Liver (tissue), 9 donors: Measurements from ENCODE around the gene CDH6. TPM values are rescaled to one million over a fixed set of nuclear protein-coding genes. Genes with fewer than 3 reads are reported as not detected.

Experiments
- DNase-seq: peaks from one replicate; pipeline ENCODE4 v3.0.0-alpha.2; 2017; ENCODE audit warnings: low spot score
- H3K27ac ChIP-seq, 2 donors: one replicate each; pipeline ENCODE4 v1.7.0; 2013; ENCODE audit warnings: inconsistent platforms in 2 of 2, low read length in 2 of 2, control low read depth in 1 of 2, low read depth in 1 of 2, mild to moderate bottlenecking in 1 of 2
- H3K27me3 ChIP-seq, 4 donors: one replicate each; pipeline versions ENCODE4 v1.6.1 to v1.7.0; 2013; ENCODE audit warnings: low read length in 3 of 4, inconsistent platforms in 1 of 4, mild to moderate bottlenecking in 1 of 4, moderate library complexity in 1 of 4; ENCODE audit not compliant: control insufficient read depth in 4 of 4, insufficient read depth in 4 of 4
- H3K36me3 ChIP-seq, 4 donors: one replicate each; pipeline versions ENCODE4 v1.6.1 to v1.7.0; 2013; ENCODE audit warnings: low read length in 3 of 4, mild to moderate bottlenecking in 3 of 4, low read depth in 1 of 4, moderate library complexity in 1 of 4; ENCODE audit not compliant: control insufficient read depth in 4 of 4, insufficient read depth in 3 of 4
- H3K4me1 ChIP-seq, 4 donors: one replicate each; pipeline versions ENCODE4 v1.6.1 to v1.7.0; 2013; ENCODE audit warnings: low read length in 3 of 4, mild to moderate bottlenecking in 3 of 4, moderate library complexity in 1 of 4; ENCODE audit not compliant: control insufficient read depth in 4 of 4, insufficient read depth in 4 of 4
- H3K4me3 ChIP-seq, 3 donors: one replicate each; pipeline versions ENCODE4 v1.6.1 to v1.7.0; 2013; ENCODE audit warnings: low read length in 3 of 3, control low read depth in 1 of 3, low read depth in 1 of 3, mild to moderate bottlenecking in 1 of 3
- H3K9ac ChIP-seq, 2 donors: one replicate each; pipeline ENCODE4 v1.7.0; 2013; ENCODE audit warnings: low read length in 2 of 2, mild to moderate bottlenecking in 2 of 2, moderate library complexity in 2 of 2, control low read depth in 1 of 2, low read depth in 1 of 2
- H3K9me3 ChIP-seq, 4 donors: one replicate each; pipeline versions ENCODE4 v1.6.1 to v1.7.0; 2013; ENCODE audit warnings: low read length in 3 of 4; ENCODE audit not compliant: control insufficient read depth in 4 of 4
- ATF3 ChIP-seq: IDR thresholded peaks from 2 replicates; pipeline ENCODE4 v1.6.1; 2016; ENCODE audit warnings: antibody characterized with exemption
- CTCF ChIP-seq: fragments of 150-350 bp; IDR thresholded peaks from 2 replicates; pipeline ENCODE4 v1.5.1; 2017; ENCODE audit warnings: improper control_type of control experiment, low read depth, low read length; ENCODE audit not compliant: missing input control
- EGR1 ChIP-seq, 2 donors: IDR thresholded peaks; 2 replicates each; pipeline ENCODE4 v1.6.1; 2016 to 2018; ENCODE audit warnings: antibody characterized with exemption in 2 of 2, low read depth in 2 of 2
- FOXA1 ChIP-seq: IDR thresholded peaks from 2 replicates; pipeline ENCODE4 v1.6.1; 2016; ENCODE audit warnings: antibody characterized with exemption
- FOXA2 ChIP-seq: IDR thresholded peaks from 2 replicates; pipeline ENCODE4 v1.6.1; 2016; ENCODE audit warnings: antibody characterized with exemption
- GABPA ChIP-seq, 2 donors: IDR thresholded peaks in 1 of 2; conservative IDR thresholded peaks in 1 of 2; 2 replicates each; pipeline ENCODE4 v1.6.1; 2016; ENCODE audit warnings: antibody characterized with exemption in 2 of 2, mild to moderate bottlenecking in 1 of 2, moderate library complexity in 1 of 2
- HNF4A ChIP-seq, 2 donors: conservative IDR thresholded peaks; 2 replicates each; pipeline ENCODE4 v1.6.1; 2016; ENCODE audit warnings: antibody characterized with exemption in 2 of 2, mild to moderate bottlenecking in 2 of 2
- HNF4G ChIP-seq: IDR thresholded peaks from 2 replicates; pipeline ENCODE4 v1.6.1; 2016; ENCODE audit warnings: antibody characterized with exemption
- MAX ChIP-seq: IDR thresholded peaks from 2 replicates; pipeline ENCODE4 v1.6.1; 2016; ENCODE audit warnings: antibody characterized with exemption
- NR2F2 ChIP-seq: IDR thresholded peaks from 2 replicates; pipeline ENCODE4 v1.6.1; 2016; ENCODE audit warnings: antibody characterized with exemption
- RAD21 ChIP-seq, 2 donors: IDR thresholded peaks; 2 replicates each; pipeline ENCODE4 v1.6.1; 2016; ENCODE audit warnings: antibody characterized with exemption in 2 of 2, mild to moderate bottlenecking in 2 of 2
- REST ChIP-seq: IDR thresholded peaks from 2 replicates; pipeline ENCODE4 v1.6.1; 2016; ENCODE audit warnings: antibody characterized with exemption, mild to moderate bottlenecking
- RXRA ChIP-seq, 2 donors: IDR thresholded peaks; 2 replicates each; pipeline ENCODE4 v1.6.1; 2017 to 2018; ENCODE audit warnings: antibody characterized with exemption in 2 of 2, mild to moderate bottlenecking in 1 of 2
- SP1 ChIP-seq: IDR thresholded peaks from 2 replicates; pipeline ENCODE4 v1.6.1; 2018; ENCODE audit warnings: antibody characterized with exemption, mild to moderate bottlenecking
- TAF1 ChIP-seq: conservative IDR thresholded peaks from 2 replicates; pipeline ENCODE4 v1.6.1; 2016; ENCODE audit warnings: antibody characterized with exemption, mild to moderate bottlenecking
- YY1 ChIP-seq: IDR thresholded peaks from 2 replicates; pipeline ENCODE4 v1.6.1; 2016; ENCODE audit warnings: antibody characterized with exemption, mild to moderate bottlenecking
- ZBTB33 ChIP-seq: IDR thresholded peaks from 2 replicates; pipeline ENCODE4 v1.6.1; 2016; ENCODE audit warnings: antibody characterized with exemption
- whole genome bisulfite sequencing: extraction: QIAGEN DNeasy Blood & Tissue Kit; methylation state at CpG from one replicate; pipeline ENCODE4 v1.1.7; 2013; 5-methylcytosine and 5-hydroxymethylcytosine counted together
- polyA plus RNA-seq, 2 donors: library from polyadenylated mRNA; stranded (reverse) in 1 of 2; unstranded in 1 of 2; fragments of 200-250 nt in 1 of 2; fragments of >200 nt in 1 of 2; fragmentation: Nextera tagmentation in 1 of 2; extraction: Ambion mirVana in 1 of 2; gene quantifications; one replicate each; pipeline versions ENCODE4 v1.2.1 to v1.2.3, GENCODE V29; 2013 to 2015
- total RNA-seq, 2 donors: library from RNA; depleted of rRNA; stranded (reverse); fragments of >200 nt; gene quantifications; one replicate each; pipeline ENCODE4 v1.2.3, GENCODE V29; 2014
- donor health status: healthy.
- donor health status: healthy.
- donor health status: healthy.
- donor health status: healthy.
- donor health status: healthy.

Gene CDH6
- total and polyA plus RNA-seq, 4 donors = 0.18 to 3.7 (median 0.84) TPM

- no peak for DNase-seq
- no peaks in the 10 kb centered on the region for H3K27me3 ChIP-seq
- no peaks in the 10 kb centered on the region for H3K36me3 ChIP-seq
- H3K4me1 ChIP-seq = no peaks in the 10 kb centered on the region
- 85% methylated on average over 6 of the region's 6 CpGs for WGBS
- no peak for TF ChIP-seq TAF1
- TF ChIP-seq HNF4G = no peak
- TF ChIP-seq YY1 = no peak
- TF ChIP-seq CTCF = no peak
- no peak for TF ChIP-seq FOXA1
- no peak for TF ChIP-seq NR2F2
- TF ChIP-seq ATF3 = no peak
- TF ChIP-seq REST = no peak
- TF ChIP-seq GABPA (IDR thresholded peaks at IDR 0.05 in 1 of 2, conservative IDR thresholded peaks at IDR 0.05 in 1 of 2) = no peak
- no peak for TF ChIP-seq ZBTB33
- TF ChIP-seq FOXA2 = no peak
- TF ChIP-seq EGR1 (IDR thresholded peaks at IDR 0.05; ENCODE audit: low read depth in 2 of 2) = no peak
- no peak for TF ChIP-seq RAD21 (IDR thresholded peaks at IDR 0.05)
- TF ChIP-seq MAX = no peak
- no peak overlapping the region for H3K9ac ChIP-seq
- no peak overlapping the region for H3K4me3 ChIP-seq
- no peaks in the 10 kb centered on the region for H3K9me3 ChIP-seq
- H3K27ac ChIP-seq = no peak overlapping the region
These were observed 183.9 kb downstream of the CDH6 start for GRCh38 chr5:31377274-31377946.

- Histone ChIP-seq H3K4me3 (no peak overlapping the region), H3K27me3 (no peaks in the 10 kb centered on the region), H3K36me3 (no peaks in the 10 kb centered on the region), H3K9me3 (no peaks in the 10 kb centered on the region), H3K9ac (no peak overlapping the region), H3K27ac (no peak overlapping the region), H3K4me1 (no peaks in the 10 kb centered on the region)
- no peak for DNase-seq
- TF ChIP-seq RAD21 (IDR thresholded peaks at IDR 0.05) (no peak), GABPA (IDR thresholded peaks at IDR 0.05 in 1 of 2, conservative IDR thresholded peaks at IDR 0.05 in 1 of 2) (no peak), TAF1 (no peak), RXRA (IDR thresholded peaks at IDR 0.05) (no peak), MAX (no peak), CTCF (no peak), NR2F2 (no peak), EGR1 (IDR thresholded peaks at IDR 0.05; ENCODE audit: low read depth in 2 of 2) (no peak), HNF4A (conservative IDR thresholded peaks at IDR 0.05) (no peak), SP1 (no peak), ATF3 (no peak), FOXA2 (no peak)
These were observed 184.7 kb downstream of the CDH6 start for GRCh38 chr5:31378136-31378535.
